CD1c-positive myeloid dendritic cell (primary cell): ENCODE measurements around the gene ARHGAP40.
"Not testable (repeated sequence)": the region's sequence is repeated elsewhere in the genome, so short reads cannot be mapped to it uniquely, and the experiment has no call there.

Source experiments
- DNase-seq: peaks from one replicate; pipeline ENCODE4 v3.0.0-alpha.2; 2016; ENCODE audit errors: extremely low spot score

ARHGAP40 gene

GRCh38 chr20:38588303-38588702, 13.3 kb upstream of the ARHGAP40 start:
- no peak for DNase-seq

GRCh38 chr20:38589351-38589750, 12.3 kb upstream of the ARHGAP40 start:
- no peak for DNase-seq

GRCh38 chr20:38589967-38590675, 11.5 kb upstream of the ARHGAP40 start:
- no peak for DNase-seq

- DNase-seq, result no peak
Observed at GRCh38 chr20:38590676-38591473, 10.7 kb upstream of the ARHGAP40 start.

- no peak for DNase-seq
Observed at GRCh38 chr20:38591474-38592410, 9.9 kb upstream of the ARHGAP40 start.

GRCh38 chr20:38592411-38592790, 9.2 kb upstream of the ARHGAP40 start:
- not testable (repeated sequence) for DNase-seq

GRCh38 chr20:38594281-38594680, 7.3 kb upstream of the ARHGAP40 start:
- not testable (repeated sequence) for DNase-seq

- not testable (repeated sequence) for DNase-seq
Observed at GRCh38 chr20:38595886-38596285, 5.7 kb upstream of the ARHGAP40 start.

- no peak for DNase-seq
Observed at GRCh38 chr20:38599410-38599882, 2.2 kb upstream of the ARHGAP40 start.

GRCh38 chr20:38600057-38600456, 1.6 kb upstream of the ARHGAP40 start:
- DNase-seq, result no peak

GRCh38 chr20:38602185-38602581, 574 bp downstream of the ARHGAP40 start:
- no peak for DNase-seq

GRCh38 chr20:38603286-38603685, 1.7 kb downstream of the ARHGAP40 start:
- no peak for DNase-seq

- DNase-seq, result no peak
Observed at GRCh38 chr20:38604873-38605303, 3.3 kb downstream of the ARHGAP40 start.

- no peak for DNase-seq
Observed at GRCh38 chr20:38607351-38607750, 5.7 kb downstream of the ARHGAP40 start.

GRCh38 chr20:38608188-38608587, 6.6 kb downstream of the ARHGAP40 start:
- DNase-seq, result no peak

GRCh38 chr20:38609815-38610214, 8.2 kb downstream of the ARHGAP40 start:
- DNase-seq, result no peak

GRCh38 chr20:38610521-38610920, 8.9 kb downstream of the ARHGAP40 start:
- DNase-seq, result no peak

GRCh38 chr20:38612751-38613515, 11.3 kb downstream of the ARHGAP40 start:
- DNase-seq, result no peak

- DNase-seq, result no peak
Observed at GRCh38 chr20:38615283-38615682, 13.7 kb downstream of the ARHGAP40 start.

GRCh38 chr20:38616457-38616856, 14.8 kb downstream of the ARHGAP40 start:
- DNase-seq, result no peak
